ENCODE results near the gene LAMC1. TPM values are rescaled to one million over a fixed set of nuclear protein-coding genes. Genes with fewer than 3 reads are reported as not detected.

LAMC1 gene
- total and polyA plus RNA-seq, 2 experiments from 2014 or later: 185 to 686 TPM

DNA sequence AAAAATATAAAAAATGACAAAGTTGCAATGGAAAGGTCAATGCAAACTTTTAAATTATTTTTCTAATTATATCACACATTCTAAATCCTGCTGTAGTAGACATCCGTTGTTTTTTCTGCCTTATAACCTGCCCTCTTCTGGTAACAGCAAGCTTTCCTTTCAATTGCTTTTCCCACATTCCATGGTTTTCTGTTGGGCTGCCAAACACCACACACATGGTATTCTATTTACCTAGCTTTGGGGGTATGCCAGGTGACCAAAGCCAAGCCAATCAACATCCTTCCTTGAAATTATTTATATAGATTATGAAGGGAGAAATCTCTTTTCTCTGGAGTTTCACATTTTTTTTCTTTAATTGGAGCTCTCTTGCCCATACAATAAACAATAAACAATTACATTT, 3.4 kb upstream of the LAMC1 start:
- no peaks in the 10 kb centered on the region for H4K20me1 ChIP-seq (ENCODE audit: insufficient read depth)
- H3K9ac ChIP-seq: no peak overlapping the region
- H3K79me2 ChIP-seq (ENCODE audit: insufficient read depth): peaks cover 12% of the 10 kb centered on the region
- H3K27ac ChIP-seq: no peak overlapping the region
- 91 to 100% methylated on average over 1 of the region's 1 CpG for WGBS, 2 experiments (ENCODE audit: low coverage in 1 of 2, low lambda C conversion rate in 2 of 2, missing lambda C conversion rate in 2 of 2)
- no peaks in the 10 kb centered on the region for H3K27me3 ChIP-seq (replicated peaks; ENCODE audit: insufficient read depth)
- no peak for DNase-seq
- TF ChIP-seq EZH2phosphoT487 (IDR thresholded peaks at IDR 0.05; ENCODE audit: insufficient read depth, low read depth) (no peak), EZH2 (IDR thresholded peaks at IDR 0.05; ENCODE audit: insufficient read depth, poor library complexity, severe bottlenecking) (no peak)
- H3K4me1 ChIP-seq (ENCODE audit: insufficient read depth): peaks cover 8% of the 10 kb centered on the region
- H3K4me2 ChIP-seq (ENCODE audit: unreplicated experiment): no peak overlapping the region
- H3K9me2 ChIP-seq (ENCODE audit: insufficient read depth): no peaks in the 10 kb centered on the region
- in situ Hi-C loops (cut with MboI): no loop called here
- no peak overlapping the region for H3K4me3 ChIP-seq
- H3F3A ChIP-seq (ENCODE audit: insufficient read depth): peaks cover 19% of the 10 kb centered on the region
- no peaks in the 10 kb centered on the region for H3K9me3 ChIP-seq (ENCODE audit: low read depth)
- no peak overlapping the region for H2AFZ ChIP-seq
- H3K36me3 ChIP-seq (ENCODE audit: low read depth): no peaks in the 10 kb centered on the region

DNA sequence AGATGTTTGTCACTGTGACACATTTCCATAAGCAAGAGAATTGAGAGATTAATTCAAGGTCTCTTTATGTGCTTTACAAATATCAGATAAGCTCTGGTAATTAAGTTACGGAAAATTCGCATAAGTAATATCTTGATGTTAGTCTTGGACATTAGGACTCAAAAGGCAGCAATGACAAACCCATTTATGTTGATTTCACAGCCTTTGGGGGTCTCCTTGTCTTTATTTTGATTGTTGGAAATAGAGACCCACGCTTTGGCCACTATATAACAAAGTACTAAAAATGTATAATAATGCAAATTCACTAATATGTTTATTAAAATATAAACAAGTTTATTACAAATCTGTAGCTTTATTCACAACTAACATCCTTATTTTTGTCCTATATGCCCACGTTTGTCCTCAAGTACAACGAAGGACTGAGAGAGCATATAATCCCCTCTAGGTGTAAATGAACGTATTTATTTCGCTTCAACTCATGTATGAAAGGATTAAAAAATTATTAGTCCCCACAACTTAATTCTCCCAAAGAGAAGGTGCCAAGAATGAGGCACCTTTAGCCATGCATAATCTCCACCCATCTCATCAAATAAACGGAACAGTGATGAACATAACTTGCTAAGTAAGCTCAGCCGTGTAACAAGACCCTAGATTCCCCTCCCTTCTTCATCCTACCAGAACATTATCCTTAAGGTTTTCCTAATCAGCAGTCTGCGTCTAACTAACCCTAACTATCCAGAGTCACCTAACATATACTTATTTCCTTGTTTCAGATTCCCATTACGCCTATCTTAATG, 1.6 kb upstream of the LAMC1 start:
- Histone ChIP-seq H4K20me1 (ENCODE audit: insufficient read depth) (no peaks in the 10 kb centered on the region), H3K79me2 (ENCODE audit: insufficient read depth) (peaks cover 30% of the 10 kb centered on the region), H2AFZ (peak overlapping the region; percentile 58), H3F3A (ENCODE audit: insufficient read depth) (peaks cover 37% of the 10 kb centered on the region), H3K36me3 (ENCODE audit: low read depth) (peaks cover 13% of the 10 kb centered on the region; the same call in 1 of the 2 replicates), H3K9me2 (ENCODE audit: insufficient read depth) (no peaks in the 10 kb centered on the region), H3K27ac (peak overlapping the region; percentile 98), H3K4me3 (peak overlapping the region; percentile 97), H3K27me3 (replicated peaks; ENCODE audit: insufficient read depth) (no peaks in the 10 kb centered on the region), H3K4me2 (ENCODE audit: unreplicated experiment) (peak overlapping the region; percentile 74), H3K9me3 (ENCODE audit: low read depth) (no peaks in the 10 kb centered on the region), H3K9ac (peak overlapping the region; percentile 95), H3K4me1 (ENCODE audit: insufficient read depth) (peaks cover 8% of the 10 kb centered on the region)
- in situ Hi-C loops (cut with MboI): no loop called here
- DNase-seq: no peak
- WGBS, 2 experiments (ENCODE audit: low coverage in 1 of 2, low lambda C conversion rate in 2 of 2, missing lambda C conversion rate in 2 of 2): 68 to 72% methylated on average over 11 of the region's 11 CpGs
- TF ChIP-seq EZH2 (IDR thresholded peaks at IDR 0.05; ENCODE audit: insufficient read depth, poor library complexity, severe bottlenecking): no peak
- TF ChIP-seq EZH2phosphoT487 (IDR thresholded peaks at IDR 0.05; ENCODE audit: insufficient read depth, low read depth): no peak

DNA sequence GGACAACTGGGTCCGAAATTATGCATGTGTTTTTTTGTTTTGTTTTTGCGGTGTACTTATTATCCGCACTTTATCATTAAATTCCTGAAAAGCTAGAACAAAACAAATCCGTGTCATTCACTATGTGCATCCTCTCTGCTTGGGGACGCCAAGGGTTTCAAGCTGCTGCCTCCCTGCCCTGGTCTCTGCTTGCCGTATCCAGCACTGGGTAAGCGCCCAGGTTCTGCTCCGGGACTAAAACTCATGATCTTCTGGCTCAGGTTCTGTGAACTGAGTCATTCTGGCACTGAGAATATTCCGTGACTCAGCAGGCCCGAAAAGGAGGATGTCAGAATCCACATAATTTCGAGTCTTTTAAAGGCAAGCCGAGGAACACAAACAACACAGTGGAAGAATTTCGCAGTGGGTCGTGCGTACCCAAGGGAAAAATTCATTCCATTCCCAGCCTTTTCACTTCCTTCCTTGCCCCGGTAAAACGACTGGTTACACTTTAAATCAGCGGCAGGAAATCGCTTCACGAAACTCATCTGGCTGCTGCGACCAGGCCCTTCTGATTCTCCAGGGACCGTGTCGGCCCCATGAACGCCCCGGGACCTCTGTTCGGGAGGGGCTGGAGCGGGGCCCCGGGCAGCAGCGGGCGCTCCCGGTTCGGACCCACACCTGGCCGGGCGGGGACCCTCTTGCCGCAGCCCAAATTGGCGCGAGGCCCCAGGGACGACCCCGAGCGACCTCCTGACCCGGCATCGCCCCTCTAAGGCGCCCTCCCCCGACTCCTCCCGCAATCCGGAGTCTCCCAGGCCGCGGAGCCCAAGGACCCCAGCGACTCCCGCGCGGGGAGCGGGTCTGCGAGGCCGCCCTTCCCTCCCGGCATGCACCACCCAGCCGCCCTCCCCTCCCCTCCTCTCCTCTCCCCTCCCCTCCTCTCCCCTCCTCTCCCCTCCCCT, 746 bp upstream of the LAMC1 start:
- Histone ChIP-seq H3K9ac (peak overlapping the region; percentile 95), H3K4me3 (peak overlapping the region; percentile 97), H3K4me1 (ENCODE audit: insufficient read depth) (peaks cover 10% of the 10 kb centered on the region), H4K20me1 (ENCODE audit: insufficient read depth) (no peaks in the 10 kb centered on the region), H3K9me2 (ENCODE audit: insufficient read depth) (no peaks in the 10 kb centered on the region), H3K36me3 (ENCODE audit: low read depth) (peaks cover 16% of the 10 kb centered on the region; the same call in 1 of the 2 replicates), H2AFZ (peak overlapping the region; percentile 58), H3F3A (ENCODE audit: insufficient read depth) (peaks cover 43% of the 10 kb centered on the region), H3K4me2 (ENCODE audit: unreplicated experiment) (peak overlapping the region; percentile 74), H3K27me3 (replicated peaks; ENCODE audit: insufficient read depth) (no peaks in the 10 kb centered on the region), H3K9me3 (ENCODE audit: low read depth) (no peaks in the 10 kb centered on the region), H3K79me2 (ENCODE audit: insufficient read depth) (peaks cover 38% of the 10 kb centered on the region), H3K27ac (peak overlapping the region; percentile 98)
- 0 to 1% methylated on average over 29 to 51 of the region's 57 CpGs for WGBS, 2 experiments (ENCODE audit: low coverage in 1 of 2, low lambda C conversion rate in 2 of 2, missing lambda C conversion rate in 2 of 2)
- DNase-seq: peak; percentile 97
- in situ Hi-C loops (cut with MboI): no loop called here
- TF ChIP-seq EZH2 (IDR thresholded peaks at IDR 0.05; ENCODE audit: insufficient read depth, poor library complexity, severe bottlenecking): no peak
- no peak for TF ChIP-seq EZH2phosphoT487 (IDR thresholded peaks at IDR 0.05; ENCODE audit: insufficient read depth, low read depth)

DNA sequence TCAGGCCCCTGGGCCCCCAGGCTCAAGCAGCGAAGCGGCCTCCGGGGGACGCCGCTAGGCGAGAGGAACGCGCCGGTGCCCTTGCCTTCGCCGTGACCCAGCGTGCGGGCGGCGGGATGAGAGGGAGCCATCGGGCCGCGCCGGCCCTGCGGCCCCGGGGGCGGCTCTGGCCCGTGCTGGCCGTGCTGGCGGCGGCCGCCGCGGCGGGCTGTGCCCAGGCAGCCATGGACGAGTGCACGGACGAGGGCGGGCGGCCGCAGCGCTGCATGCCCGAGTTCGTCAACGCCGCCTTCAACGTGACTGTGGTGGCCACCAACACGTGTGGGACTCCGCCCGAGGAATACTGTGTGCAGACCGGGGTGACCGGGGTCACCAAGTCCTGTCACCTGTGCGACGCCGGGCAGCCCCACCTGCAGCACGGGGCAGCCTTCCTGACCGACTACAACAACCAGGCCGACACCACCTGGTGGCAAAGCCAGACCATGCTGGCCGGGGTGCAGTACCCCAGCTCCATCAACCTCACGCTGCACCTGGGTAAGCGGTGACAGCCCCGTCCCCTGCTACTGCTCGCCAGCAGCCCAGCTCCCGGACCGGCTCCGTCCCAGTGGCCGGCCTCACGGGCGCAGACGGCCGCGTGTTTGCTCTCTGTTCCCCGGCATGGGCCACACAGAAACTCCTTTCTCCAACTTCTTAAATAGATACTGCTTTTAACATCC, 539 bp downstream of the LAMC1 start:
- Histone ChIP-seq H3K9ac (peak overlapping the region; percentile 95), H3K9me2 (ENCODE audit: insufficient read depth) (no peaks in the 10 kb centered on the region), H3K4me1 (ENCODE audit: insufficient read depth) (peaks cover 23% of the 10 kb centered on the region), H3K36me3 (ENCODE audit: low read depth) (peaks cover 22% of the 10 kb centered on the region; the same call in 1 of the 2 replicates), H3K27me3 (replicated peaks; ENCODE audit: insufficient read depth) (no peaks in the 10 kb centered on the region), H3F3A (ENCODE audit: insufficient read depth) (peaks cover 49% of the 10 kb centered on the region), H3K9me3 (ENCODE audit: low read depth) (no peaks in the 10 kb centered on the region), H3K4me3 (peak overlapping the region; percentile 97), H4K20me1 (ENCODE audit: insufficient read depth) (no peaks in the 10 kb centered on the region), H3K79me2 (ENCODE audit: insufficient read depth) (peaks cover 51% of the 10 kb centered on the region), H3K27ac (peak overlapping the region; percentile 98), H2AFZ (no peak overlapping the region), H3K4me2 (ENCODE audit: unreplicated experiment) (peak overlapping the region; percentile 99)
- TF ChIP-seq EZH2phosphoT487 (IDR thresholded peaks at IDR 0.05; ENCODE audit: insufficient read depth, low read depth) (no peak), EZH2 (IDR thresholded peaks at IDR 0.05; ENCODE audit: insufficient read depth, poor library complexity, severe bottlenecking) (no peak)
- 0 to 2% methylated on average over 66 to 68 of the region's 68 CpGs for WGBS, 2 experiments (ENCODE audit: low coverage in 1 of 2, low lambda C conversion rate in 2 of 2, missing lambda C conversion rate in 2 of 2)
- peak; percentile 74 for DNase-seq
- in situ Hi-C loops (cut with MboI): no loop called here
